ENCODE results near the gene S100PBP.
"Not testable (repeated sequence)": the region's sequence is repeated elsewhere in the genome, so short reads cannot be mapped to it uniquely, and the experiment has no call there.

Gene S100PBP

GRCh38 chr1:32791881-32792280 lies 25.6 kb upstream of the S100PBP start:
- no peak for DNase-seq (ENCODE audit: insufficient read length, low spot score)
- FAIRE-seq, result no peak
- TF ChIP-seq CTCF (IDR thresholded peaks at IDR 0.05; ENCODE audit: insufficient read depth, missing control alignments), result no peak

- DNase-seq (ENCODE audit: insufficient read length, low spot score); FAIRE-seq: not testable (repeated sequence)
These were observed 21.7 kb upstream of the S100PBP start for GRCh38 chr1:32795763-32796162.

- DNase-seq (ENCODE audit: insufficient read length, low spot score) (no peak), FAIRE-seq (no peak)
- TF ChIP-seq CTCF (IDR thresholded peaks at IDR 0.05; ENCODE audit: insufficient read depth, missing control alignments), result no peak
These were observed 20.0 kb upstream of the S100PBP start for GRCh38 chr1:32797456-32797855.

- no peak for TF ChIP-seq CTCF (IDR thresholded peaks at IDR 0.05; ENCODE audit: insufficient read depth, missing control alignments)
- no peak for DNase-seq (ENCODE audit: insufficient read length, low spot score)
- FAIRE-seq, result no peak
These were observed 19.3 kb upstream of the S100PBP start for GRCh38 chr1:32798191-32798590.

GRCh38 chr1:32798679-32799416 lies 18.6 kb upstream of the S100PBP start:
- DNase-seq (ENCODE audit: insufficient read length, low spot score) (no peak), FAIRE-seq (no peak)
- no peak for TF ChIP-seq CTCF (IDR thresholded peaks at IDR 0.05; ENCODE audit: insufficient read depth, missing control alignments)

- no peak for TF ChIP-seq CTCF (IDR thresholded peaks at IDR 0.05; ENCODE audit: insufficient read depth, missing control alignments)
- FAIRE-seq (no peak), DNase-seq (ENCODE audit: insufficient read length, low spot score) (no peak)
These were observed 16.2 kb upstream of the S100PBP start for GRCh38 chr1:32801096-32801715.

- FAIRE-seq; DNase-seq (ENCODE audit: insufficient read length, low spot score): not testable (repeated sequence)
These were observed 13.0 kb upstream of the S100PBP start for GRCh38 chr1:32804460-32804859.

- TF ChIP-seq CTCF (IDR thresholded peaks at IDR 0.05; ENCODE audit: insufficient read depth, missing control alignments), result no peak
- no peak for DNase-seq (ENCODE audit: insufficient read length, low spot score)
- FAIRE-seq, result no peak
These were observed 11.2 kb upstream of the S100PBP start for GRCh38 chr1:32806290-32806689.
